Midbrain (tissue), 1 donor: ENCODE results near the gene TMEM243.
"Not testable (repeated sequence)": the region's sequence is repeated elsewhere in the genome, so short reads cannot be mapped to it uniquely, and the experiment has no call there.

Experiments
- DNase-seq: peaks from one replicate; lab custom pipeline; 2025; lab: John Stamatoyannopoulos, UW

TMEM243 gene

DNA sequence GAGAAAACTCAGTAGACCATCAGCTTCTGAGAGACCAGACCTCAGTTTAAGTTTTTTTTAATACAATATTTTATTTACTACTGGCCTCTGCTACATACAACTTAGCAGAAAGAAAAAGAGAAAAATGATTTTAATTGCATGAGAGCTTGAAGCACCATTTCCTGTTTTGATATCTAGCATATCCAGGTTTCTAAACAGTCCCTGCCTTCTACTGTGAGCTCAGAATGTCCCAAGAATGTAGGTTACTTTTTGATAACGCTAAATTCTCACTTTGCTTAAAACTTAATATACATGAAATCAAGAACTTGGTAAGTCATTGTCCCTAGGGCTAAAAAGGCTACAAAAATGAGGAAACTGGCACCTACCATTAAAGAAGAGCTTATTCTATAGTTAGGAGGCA lies 7.0 kb downstream of the TMEM243 start:
- no peak for DNase-seq

DNA sequence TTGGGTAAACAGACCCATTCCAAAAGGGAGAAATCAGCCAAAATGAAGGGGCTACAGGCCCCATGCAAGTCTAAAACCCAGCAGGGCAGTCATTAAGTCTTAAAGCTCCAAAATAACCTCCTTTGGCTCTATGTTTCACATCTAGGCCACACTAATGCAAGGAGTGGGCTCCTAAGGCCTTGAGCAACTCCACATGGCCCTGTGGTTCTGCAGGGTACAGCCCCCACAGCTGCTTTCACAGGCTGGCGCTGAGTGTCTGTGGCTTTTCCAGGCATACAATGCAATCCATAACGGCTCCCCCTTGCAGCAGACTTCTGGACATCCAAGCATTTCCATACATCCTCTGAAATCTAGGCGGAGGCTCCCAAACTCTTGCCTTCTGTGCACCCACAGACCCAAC lies 9.0 kb downstream of the TMEM243 start:
- no peak for DNase-seq

DNA sequence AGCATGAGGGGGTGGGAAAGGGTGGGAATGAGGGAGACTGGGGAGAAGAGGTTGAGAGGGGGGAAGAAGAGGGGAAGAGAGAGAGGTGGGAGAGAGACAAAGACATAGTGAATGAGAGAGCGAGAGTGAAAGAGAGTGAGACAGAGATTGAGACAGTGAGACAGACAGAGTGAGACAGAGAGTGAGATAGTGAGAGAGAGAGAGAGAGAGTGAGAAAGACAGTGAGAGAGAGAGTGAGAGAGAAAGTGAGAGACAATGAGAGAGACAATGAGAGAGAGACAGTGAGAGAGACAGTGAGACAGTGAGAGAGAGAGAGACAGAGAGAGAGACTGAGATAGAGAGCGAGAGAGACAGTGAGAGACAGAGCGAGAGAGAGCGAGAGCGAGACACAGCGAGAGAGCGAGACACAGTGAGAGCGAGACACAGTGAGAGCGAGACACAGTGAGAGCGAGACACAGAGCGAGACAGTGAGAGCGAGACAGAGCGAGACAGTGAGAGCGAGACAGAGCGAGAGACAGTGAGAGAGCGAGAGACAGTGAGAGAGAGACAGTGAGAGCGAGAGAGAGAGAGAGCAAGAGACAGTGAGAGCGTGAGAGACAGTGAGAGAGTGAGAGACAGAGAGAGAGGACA lies 10.1 kb downstream of the TMEM243 start:
- DNase-seq: no peak

DNA sequence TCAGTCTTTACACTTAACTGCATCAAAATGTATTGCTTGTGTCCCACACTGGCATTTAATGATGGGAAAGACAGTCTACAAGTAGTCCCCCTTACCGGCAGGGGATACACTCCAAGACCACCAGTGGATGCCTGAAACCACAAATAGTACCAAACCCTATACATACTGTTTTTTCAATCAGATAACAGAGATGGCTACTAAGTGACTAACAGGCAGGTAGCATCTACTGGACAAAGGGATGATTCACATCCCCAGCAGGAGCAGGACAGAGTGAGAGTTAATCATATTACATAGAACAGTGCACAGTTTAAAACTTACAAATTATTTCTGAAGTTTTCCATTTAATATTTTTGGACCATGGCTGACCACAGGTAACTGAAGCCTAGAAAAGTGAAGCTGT lies 13.2 kb downstream of the TMEM243 start:
- no peak for DNase-seq

DNA sequence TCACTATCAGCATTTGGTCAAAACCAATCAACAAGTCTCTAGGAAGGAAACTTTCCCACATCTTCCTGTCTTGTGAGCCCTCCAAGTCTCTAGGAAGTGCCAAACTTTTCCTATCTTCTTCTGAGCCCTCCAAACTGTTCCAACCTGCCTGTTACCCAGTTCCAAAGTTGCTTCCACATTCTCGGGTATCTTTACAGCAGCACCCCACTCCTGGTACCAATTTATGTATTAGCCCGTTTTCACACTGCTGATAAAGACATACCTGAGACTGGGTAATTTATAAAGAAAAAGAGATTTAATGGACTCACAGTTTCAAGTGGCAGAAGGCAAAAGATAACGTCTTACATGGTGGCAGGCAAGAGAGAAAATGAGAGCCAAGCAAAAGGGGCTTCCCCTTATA lies 13.8 kb downstream of the TMEM243 start:
- not testable (repeated sequence) for DNase-seq

DNA sequence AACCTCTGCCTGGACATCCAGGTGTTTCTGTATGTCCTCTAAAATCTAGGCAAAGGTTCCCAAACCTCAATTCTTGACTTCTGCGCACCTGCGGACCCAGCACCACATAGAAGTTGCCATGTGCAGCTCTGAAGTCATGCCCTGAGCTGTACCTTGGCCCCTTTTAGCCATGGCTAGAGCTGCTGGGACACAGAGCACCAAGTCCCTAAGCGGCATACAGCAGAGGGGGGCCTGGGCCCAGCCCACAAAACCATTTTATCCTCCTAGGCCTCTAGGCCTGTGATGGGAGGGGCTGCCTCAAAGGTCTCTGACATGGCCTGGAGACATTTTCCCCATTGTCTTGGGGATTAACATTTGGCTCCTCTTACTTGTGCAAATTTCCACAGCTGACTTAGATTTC lies 14.6 kb downstream of the TMEM243 start:
- no peak for DNase-seq

DNA sequence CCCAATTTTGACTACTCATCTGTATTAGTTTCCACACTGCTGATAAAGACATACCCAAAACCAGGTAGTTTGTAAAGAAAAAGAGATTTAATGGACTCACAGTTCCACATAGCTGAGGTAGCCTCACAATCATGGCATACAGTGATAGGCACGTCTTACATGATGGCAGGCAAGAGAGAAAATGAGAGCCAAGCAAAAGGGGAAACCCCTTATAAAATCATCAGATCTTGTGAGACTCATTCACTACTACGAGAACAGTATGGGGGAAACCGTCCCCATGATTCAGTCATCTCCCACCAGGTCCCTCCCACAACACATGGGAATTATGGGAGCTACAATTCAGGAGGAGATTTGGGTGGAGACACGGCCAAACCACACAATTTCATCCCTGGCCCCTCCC lies 15.6 kb downstream of the TMEM243 start:
- not testable (repeated sequence) for DNase-seq

DNA sequence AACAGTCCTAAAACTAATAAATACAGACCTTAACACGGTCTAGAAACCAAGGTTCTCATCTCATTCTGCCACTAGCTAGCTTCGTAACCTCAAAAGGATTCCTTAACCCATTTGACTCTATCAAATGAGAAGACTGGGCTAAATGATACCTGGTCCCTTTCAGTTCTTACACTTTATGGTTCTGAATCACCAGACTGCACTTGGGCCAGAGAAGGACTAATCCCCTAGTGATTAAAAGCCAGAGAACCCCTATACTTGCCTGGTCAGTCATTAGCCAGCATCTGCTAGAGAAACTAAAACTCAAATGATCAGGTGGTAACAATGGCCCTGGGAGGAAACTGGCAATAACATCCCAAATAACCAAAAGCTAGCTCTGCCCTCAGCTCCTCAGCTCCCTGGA lies 16.8 kb downstream of the TMEM243 start:
- no peak for DNase-seq

DNA sequence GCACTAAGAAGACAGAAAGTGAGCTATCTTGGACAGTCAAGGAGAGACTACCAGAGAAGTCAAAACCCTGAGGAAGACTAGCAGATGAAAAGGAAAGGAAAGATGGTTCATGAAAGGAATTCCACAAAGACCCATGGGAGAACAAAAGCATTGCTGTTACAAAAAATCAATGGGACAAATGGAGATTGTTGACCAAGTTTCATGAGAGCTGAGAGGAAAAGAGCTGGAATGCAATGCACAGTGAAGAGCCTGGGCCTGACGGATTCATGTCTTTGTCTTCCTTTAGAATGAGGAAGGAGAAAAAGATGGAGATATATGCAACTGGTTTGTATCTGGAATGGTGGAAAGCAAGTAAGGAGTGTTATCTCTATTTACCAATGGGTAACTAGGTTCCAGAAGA lies 17.3 kb downstream of the TMEM243 start:
- DNase-seq: no peak

DNA sequence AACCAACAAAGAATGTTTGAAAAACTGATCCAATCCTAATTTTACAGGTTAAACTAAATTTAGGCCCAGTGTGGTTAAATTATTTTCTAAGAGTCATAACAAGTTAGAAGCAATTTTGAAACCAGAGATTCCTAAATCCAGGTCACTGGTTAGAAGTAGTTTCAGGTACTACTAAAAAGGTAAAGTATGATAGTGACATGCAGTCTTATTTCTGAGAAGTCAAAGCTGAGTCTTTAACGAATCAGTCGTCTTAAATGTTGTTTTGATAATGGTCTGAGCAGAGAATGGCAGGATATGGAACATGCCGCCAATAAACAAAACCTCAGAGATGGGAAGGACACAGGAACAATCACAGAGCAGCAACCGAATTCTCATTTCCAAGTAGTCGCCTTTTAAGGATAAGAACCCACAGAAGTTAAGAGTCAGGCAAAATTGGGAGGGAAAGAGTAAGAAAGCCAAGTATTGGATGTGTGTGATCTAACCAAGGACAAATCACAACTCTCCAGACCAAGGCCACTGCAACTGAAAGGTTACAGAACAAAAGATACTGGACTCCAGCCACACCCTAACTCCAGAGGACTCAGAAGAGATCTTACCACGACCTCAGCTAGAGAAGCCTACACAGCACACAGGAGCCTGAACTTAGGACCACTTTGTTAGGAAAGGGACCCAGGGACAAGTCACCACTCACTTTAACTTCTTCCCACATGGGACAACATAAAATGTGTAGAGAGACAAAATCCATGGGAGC lies 19.7 kb downstream of the TMEM243 start:
- DNase-seq: no peak

DNA sequence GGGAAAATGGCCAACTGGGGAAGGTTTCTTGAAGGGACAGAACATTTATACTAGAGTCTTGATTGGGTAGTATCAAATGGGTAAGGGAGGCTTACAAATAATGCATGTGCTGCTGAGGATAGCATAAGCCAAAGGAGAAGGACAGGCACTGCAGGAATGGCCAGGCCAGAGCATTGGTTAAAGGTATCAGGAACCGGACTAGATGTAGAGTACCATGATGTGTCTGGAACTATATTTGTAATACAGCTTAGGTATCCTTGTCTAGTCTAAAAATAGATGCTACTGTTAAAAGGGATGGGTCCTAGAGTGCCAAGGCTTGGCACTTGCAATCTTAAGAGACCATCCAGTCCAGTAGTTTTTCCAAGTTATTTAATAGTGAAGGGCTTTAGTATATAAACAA lies 20.3 kb downstream of the TMEM243 start:
- DNase-seq: no peak

DNA sequence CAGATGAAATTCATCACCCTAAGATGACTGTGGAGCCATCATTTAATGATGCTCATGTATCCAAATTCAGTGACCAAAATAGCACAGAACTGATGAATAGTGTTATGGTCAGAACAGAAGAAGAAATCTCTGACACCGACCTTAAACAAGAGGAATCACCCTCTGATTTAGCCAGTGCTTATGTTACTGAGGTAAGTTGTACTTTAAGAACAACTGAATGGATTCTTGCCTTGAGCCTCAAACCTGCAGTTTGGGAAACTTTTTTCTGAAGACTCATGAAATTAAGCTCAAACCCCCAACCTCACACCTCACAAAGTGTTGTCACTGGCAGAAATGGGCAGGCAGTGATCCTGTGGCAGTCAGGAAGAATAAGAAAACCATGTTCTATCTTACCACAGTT lies 25.6 kb downstream of the TMEM243 start:
- DNase-seq: no peak

DNA sequence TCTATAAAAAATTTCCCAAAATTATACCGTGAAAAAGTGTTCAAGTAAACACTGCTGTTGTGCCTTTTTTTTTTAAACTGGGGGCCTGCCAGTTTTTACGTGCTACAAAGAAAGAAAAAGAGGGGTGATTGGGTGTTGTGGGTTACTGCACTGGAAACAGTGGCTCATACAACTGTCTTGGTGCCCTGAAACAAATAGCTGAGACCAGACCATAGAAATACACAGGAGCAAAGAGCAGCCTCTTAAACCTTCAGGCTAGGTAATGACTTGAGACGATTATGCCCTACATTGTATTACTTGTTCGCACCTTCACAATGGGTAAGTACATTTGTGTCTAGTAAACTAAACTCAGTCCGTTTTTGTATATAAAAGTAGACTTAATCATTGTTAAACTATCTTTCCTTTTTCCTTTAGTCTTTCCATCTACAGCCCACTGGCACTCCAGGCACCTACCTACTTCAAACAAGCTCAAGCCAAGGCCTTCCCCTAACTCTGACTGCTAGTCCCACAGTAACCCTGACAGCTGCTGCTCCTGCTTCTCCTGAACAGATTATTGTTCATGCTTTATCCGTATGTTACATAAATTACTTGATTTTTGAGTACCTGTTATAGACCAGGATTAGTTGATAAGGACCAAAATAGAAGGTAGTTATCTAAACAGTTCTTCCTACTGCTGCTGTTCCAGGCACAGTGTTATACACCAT lies 26.6 kb downstream of the TMEM243 start:
- DNase-seq: no peak

DNA sequence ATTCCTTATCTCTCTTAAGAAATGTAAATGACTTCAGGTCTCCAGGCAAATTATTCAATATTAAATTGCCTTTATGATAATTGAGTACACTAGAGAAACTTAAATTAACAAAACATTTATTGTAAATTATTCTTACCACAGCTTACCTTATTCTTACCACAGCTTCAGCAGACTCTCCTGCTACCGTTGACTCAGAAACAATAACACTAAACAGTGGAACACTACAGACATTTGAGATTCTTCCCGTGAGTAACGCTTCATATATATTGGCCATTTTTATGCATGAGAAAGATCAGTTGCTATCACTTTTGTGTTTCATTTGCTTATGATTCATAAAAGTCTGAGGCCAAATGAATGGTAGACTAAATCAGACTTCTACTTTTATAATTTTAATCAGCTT lies 28.7 kb downstream of the TMEM243 start:
- no peak for DNase-seq

DNA sequence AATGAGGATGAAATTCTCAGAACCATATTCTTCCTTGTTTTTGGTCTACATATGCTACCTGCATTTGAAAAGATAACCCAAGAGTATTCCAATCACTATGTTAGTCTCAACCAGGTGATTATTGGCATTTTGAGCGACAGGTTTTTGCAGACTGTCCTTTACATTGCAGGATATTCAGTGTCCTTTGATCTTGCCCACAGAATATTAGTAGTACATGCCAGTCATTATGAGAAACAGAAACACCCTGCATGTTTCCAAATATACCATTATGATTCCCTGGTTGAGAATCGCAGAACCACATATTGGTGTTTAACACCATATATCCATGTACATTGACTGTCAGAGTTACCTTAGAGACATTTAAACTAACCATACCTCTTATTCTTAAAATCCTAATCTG lies 30.6 kb downstream of the TMEM243 start:
- DNase-seq: no peak

DNA sequence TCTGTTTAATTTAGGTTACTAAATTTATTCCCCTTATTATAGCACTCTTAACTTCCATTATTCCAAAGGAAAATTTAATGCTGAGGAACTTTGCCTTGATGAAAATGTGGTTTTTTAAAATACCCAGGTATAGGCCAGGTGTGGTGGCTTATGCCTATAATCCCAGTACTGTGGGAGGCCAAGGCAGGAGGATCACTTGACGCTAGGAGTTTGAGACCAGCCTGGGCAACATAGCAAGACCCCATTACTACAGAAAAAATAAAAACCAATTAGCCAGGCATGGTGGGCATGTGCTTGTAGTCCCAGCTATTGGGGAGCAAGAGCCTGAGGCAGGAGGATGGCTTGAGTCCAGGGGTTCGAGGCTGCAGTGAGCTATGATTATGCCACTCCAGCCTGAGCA lies 32.4 kb downstream of the TMEM243 start:
- no peak for DNase-seq

DNA sequence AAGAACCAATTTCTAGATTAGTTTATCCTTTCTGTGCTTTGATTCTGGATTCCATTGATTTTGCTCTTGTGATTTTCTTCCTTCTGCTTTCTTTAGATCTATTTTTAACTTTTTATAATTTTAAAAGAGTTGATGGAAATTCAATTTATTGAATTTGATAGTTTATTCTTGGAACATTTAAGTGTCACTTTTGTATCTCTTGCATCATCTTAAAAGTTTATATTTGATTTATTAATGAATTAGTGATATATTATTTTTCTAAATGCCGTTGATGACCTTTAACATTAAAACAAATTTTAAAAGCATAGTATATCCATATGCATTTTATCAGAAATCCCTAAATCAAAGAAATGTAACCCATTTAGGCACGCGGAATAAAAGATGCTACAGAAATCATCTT lies 40.4 kb downstream of the TMEM243 start:
- DNase-seq: no peak

DNA sequence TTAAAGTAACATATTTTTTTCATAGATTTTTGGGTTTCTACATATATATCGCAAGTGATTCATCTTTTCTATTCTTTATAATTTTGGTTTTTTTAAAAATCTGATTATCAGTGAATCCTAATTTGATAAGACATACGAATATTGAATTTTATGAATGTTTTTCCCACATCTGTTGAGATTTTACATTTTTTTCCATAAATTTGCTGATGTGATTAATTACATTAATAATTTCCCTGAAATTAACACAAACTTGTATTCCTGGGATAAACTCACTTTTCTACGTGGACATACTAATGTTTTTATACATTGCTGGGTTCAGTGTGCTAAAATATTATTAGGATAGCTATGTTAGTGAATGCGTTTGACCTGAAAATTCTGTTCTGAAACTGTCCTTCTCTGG lies 41.2 kb downstream of the TMEM243 start:
- no peak for DNase-seq

DNA sequence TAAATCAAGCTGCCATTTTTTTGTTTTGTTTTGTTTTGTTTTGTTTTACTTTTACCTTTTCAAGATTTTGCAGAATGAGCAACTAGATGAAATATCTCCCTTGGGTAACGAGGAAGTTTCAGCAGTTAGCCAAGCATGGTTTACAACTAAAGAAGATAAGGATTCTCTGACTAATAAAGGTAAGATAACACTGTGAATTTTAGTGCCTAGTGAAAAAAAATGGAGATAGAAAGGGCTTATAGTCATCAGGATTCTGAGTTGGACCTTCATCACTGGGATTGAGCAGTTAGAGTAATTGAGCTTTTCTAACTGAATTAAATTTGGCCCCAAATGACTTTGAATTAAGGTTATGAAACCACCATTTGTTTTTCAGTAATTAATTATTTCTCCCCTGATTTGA lies 46.1 kb downstream of the TMEM243 start:
- DNase-seq: no peak

DNA sequence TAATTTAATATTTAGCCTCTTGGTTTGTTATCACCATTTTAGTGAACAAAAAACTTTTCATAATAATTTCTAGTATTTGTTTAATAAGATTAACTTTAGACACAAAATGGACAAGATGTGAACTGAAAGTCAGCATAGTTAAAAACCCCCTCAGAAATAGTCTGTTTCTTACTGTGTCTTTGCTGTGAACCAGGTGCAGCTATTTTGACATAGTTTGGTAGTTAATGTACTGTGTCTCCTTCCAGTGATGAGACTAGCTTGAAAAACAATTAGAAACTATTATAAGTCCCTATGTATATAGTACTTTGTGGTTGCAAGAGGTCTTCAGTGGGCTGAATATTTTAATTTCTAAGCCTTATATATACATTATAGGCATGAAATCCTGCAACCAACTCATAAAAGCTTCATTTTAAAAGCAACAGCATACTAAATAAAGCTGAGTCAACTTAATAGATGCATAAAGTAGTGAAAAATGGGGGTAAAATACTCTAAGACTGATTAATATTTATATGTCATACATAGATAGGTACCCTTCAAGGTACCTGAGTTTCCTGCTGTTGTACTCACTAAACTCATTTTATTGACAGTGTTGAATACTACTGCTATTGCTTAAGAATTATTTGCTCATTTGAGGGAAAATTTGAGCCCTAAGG lies 48.1 kb downstream of the TMEM243 start:
- DNase-seq: no peak

DNA sequence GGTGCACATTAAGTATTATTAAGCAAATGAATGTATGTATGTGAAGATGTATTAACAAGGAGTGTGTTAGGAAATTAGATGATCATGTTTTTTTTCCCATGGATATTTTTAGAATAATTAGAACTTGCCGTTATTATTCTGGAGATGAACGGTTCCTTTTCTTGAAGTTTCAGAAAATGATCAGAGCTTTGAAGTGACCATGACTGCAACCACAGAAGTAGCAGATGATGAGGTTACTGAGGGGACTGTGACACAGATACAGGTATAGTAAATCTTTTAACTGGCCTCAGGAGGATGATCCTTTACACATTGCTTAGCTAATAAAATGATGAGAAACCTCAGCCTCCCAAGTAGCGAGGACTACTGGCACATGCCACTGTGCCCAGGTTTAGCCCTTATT lies 48.7 kb downstream of the TMEM243 start:
- DNase-seq: no peak

DNA sequence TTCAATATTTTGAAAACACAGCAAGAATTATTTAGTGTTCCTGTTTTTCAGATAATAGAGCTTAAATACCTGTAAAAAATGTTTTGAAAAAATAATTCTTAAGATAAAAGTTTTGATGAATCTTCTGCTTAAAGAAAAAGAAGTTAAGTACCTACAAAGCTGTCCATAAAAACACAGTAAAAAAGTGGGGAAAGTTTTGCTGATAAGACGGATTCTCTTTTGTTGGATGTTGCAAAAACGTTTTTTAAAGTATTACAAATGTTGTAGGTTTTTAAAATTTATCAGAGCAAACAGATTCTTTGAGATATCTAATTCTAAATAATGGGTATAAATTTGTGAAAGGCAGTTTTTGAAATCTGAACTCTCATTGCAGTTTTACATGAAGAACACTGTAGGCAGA lies 55.1 kb downstream of the TMEM243 start:
- no peak for DNase-seq

DNA sequence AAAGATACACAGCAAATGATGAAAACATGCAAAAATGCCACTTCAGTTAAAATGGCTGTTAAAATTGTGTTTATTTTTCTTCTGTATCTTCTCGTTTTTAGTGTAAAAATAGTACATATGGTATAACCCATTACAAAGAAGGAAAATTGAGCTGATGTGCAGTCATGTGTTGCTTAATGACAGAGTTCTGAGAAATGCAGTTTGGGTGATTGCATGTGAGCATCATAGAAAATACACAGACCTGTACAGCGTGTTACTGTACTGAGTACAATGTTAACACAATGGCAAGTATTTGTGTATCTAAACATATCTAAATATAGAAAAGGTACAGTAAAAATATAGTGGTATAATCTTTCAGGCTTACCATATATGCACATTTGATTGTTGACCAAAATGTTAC lies 60.0 kb downstream of the TMEM243 start:
- no peak for DNase-seq
